Neural cell (in vitro differentiated cells): ENCODE measurements around the gene IL36G. TPM values are rescaled to one million over a fixed set of nuclear protein-coding genes. Genes with fewer than 3 reads are reported as not detected.

ENCODE experiments used
- H2AFZ ChIP-seq: fragments of 200-600, 300-800 bp; sonication (generic), shearing (Covaris generic); 2 replicates; pipeline ENCODE4 v1.6.0; 2014; ENCODE audit warnings: low read depth, mild to moderate bottlenecking, antibody characterized with exemption, low read length, moderate library complexity
- H3F3A ChIP-seq: fragments of 200-600 bp; shearing (Covaris generic); 2 replicates; pipeline ENCODE4 v1.6.1; 2016; ENCODE audit warnings: mild to moderate bottlenecking, moderate library complexity, mixed read lengths, antibody characterized with exemption, low read length; ENCODE audit not compliant: insufficient read depth, poor library complexity, severe bottlenecking
- H3K27ac ChIP-seq: fragments of 200-600, 300-800 bp; sonication (generic), shearing (Covaris generic); 2 replicates; pipeline ENCODE4 v1.5.1; 2014; ENCODE audit warnings: mild to moderate bottlenecking, low read length, moderate library complexity
- H3K27me3 ChIP-seq: fragments of 300-800, 200-600 bp; sonication (generic), shearing (Covaris generic); 2 replicates; pipeline ENCODE4 v1.6.0; 2014; ENCODE audit warnings: mild to moderate bottlenecking, low read depth, low read length, moderate library complexity; ENCODE audit not compliant: insufficient read depth
- H3K36me3 ChIP-seq: fragments of 300-800, 200-600 bp; sonication (generic), shearing (Covaris generic); 2 replicates; pipeline ENCODE4 v1.5.1; 2014; ENCODE audit warnings: mild to moderate bottlenecking, antibody characterized with exemption, low read length, moderate library complexity; ENCODE audit not compliant: insufficient read depth
- H3K4me2 ChIP-seq: fragments of 300-800, 200-600 bp; sonication (generic), shearing (Covaris generic); 2 replicates; pipeline ENCODE4 v1.6.0; 2014; ENCODE audit warnings: mild to moderate bottlenecking, low read length
- H3K4me3 ChIP-seq: fragments of 300-800, 200-600 bp; sonication (generic), shearing (Covaris generic); 2 replicates; pipeline ENCODE4 v1.5.1; 2014; ENCODE audit warnings: mild to moderate bottlenecking, low read length, moderate library complexity
- H3K79me2 ChIP-seq: fragments of 200-600 bp; shearing (Covaris generic); replicated peaks from 2 replicates; pipeline ENCODE4 v1.6.0; 2014; ENCODE audit warnings: mild to moderate bottlenecking, low read length, moderate library complexity; ENCODE audit not compliant: insufficient read depth
- H3K9ac ChIP-seq: fragments of 300-800, 200-600 bp; sonication (generic), shearing (Covaris generic); 2 replicates; pipeline ENCODE4 v1.6.1; 2016; ENCODE audit warnings: mild to moderate bottlenecking, low read length, mixed read lengths
- H3K9me2 ChIP-seq: fragments of 200-600 bp; shearing (Covaris generic); 2 replicates; pipeline ENCODE4 v1.6.1; 2016; ENCODE audit warnings: mild to moderate bottlenecking, low read length, mixed read lengths; ENCODE audit not compliant: insufficient read depth
- H3K9me3 ChIP-seq: fragments of 200-600, 300-800 bp; sonication (generic), shearing (Covaris generic); 2 replicates; pipeline ENCODE4 v1.6.1; 2016; ENCODE audit warnings: mild to moderate bottlenecking, mixed run types, low read length, moderate library complexity, mixed read lengths
- H4K20me1 ChIP-seq: fragments of 200-600 bp; shearing (Covaris generic); 2 replicates; pipeline ENCODE4 v1.6.1; 2016; ENCODE audit warnings: mild to moderate bottlenecking, mixed run types; ENCODE audit not compliant: insufficient read depth
- EP300 ChIP-seq: fragments of 450-650 bp; conservative IDR thresholded peaks from 2 replicates; pipeline ENCODE4 v1.6.1; 2014; ENCODE audit warnings: antibody characterized with exemption, mild to moderate bottlenecking, moderate library complexity; ENCODE audit not compliant: poor library complexity, severe bottlenecking
- EZH2 ChIP-seq: fragments of 200-600, 300-800 bp; shearing (Covaris generic), sonication (generic); IDR thresholded peaks from 2 replicates; pipeline ENCODE4 v1.6.1; 2014; ENCODE audit warnings: antibody characterized with exemption, low read length, borderline replicate concordance, mild to moderate bottlenecking; ENCODE audit not compliant: insufficient read depth, poor library complexity, severe bottlenecking
- MXI1 ChIP-seq: fragments of 450-650 bp; conservative IDR thresholded peaks from 2 replicates; pipeline ENCODE4 v1.6.1; 2014; ENCODE audit warnings: antibody characterized with exemption, mild to moderate bottlenecking; ENCODE audit not compliant: poor library complexity, severe bottlenecking
- POLR2AphosphoS5 ChIP-seq: IDR thresholded peaks from 2 replicates; pipeline ENCODE4 v1.6.1; 2012
- RAD21 ChIP-seq: fragments of 450-650 bp; conservative IDR thresholded peaks from 2 replicates; pipeline ENCODE4 v1.6.1; 2014; ENCODE audit warnings: antibody characterized with exemption, mild to moderate bottlenecking, moderate library complexity
- REST ChIP-seq: IDR thresholded peaks from 2 replicates; pipeline ENCODE4 v1.6.1; 2012; ENCODE audit warnings: borderline replicate concordance
- SMC3 ChIP-seq: fragments of 450-650 bp; conservative IDR thresholded peaks from 2 replicates; pipeline ENCODE4 v1.6.1; 2014; ENCODE audit warnings: antibody characterized with exemption, mild to moderate bottlenecking, moderate library complexity; ENCODE audit not compliant: poor library complexity
- TAF1 ChIP-seq: IDR thresholded peaks from 2 replicates; pipeline ENCODE4 v1.6.1; 2012; ENCODE audit warnings: low read depth
- polyA plus RNA-seq: library from polyadenylated mRNA; depleted of rRNA; stranded (reverse); fragments of >200 nt; gene quantifications from 2 replicates; pipeline ENCODE4 v1.2.3, GENCODE V29; 2014
- TF ChIP-seq, protein P1 (sequence below): fragments of 450-650 bp; IDR thresholded peaks from 2 replicates; pipeline ENCODE4 v1.5.1; 2014; ENCODE audit warnings: antibody characterized with exemption, mild to moderate bottlenecking, moderate library complexity; ENCODE audit not compliant: poor library complexity, severe bottlenecking

Gene IL36G
- polyA plus RNA-seq, 1 donor from 2014 or later, result not detected

- H3K9ac ChIP-seq, result no peak overlapping the region
- H3K9me2 ChIP-seq, result no peaks in the 10 kb centered on the region
- no peaks in the 10 kb centered on the region for H3K36me3 ChIP-seq
- TF ChIP-seq REST (no peak), SMC3 (no peak), MXI1 (no peak), RAD21 (no peak), EP300 (no peak)
- peaks cover 7% of the 10 kb centered on the region for H3K9me3 ChIP-seq
- no peaks in the 10 kb centered on the region for H3F3A ChIP-seq
- H3K27ac ChIP-seq, result no peak overlapping the region
- H4K20me1 ChIP-seq, result no peaks in the 10 kb centered on the region
- H2AFZ ChIP-seq, result no peak overlapping the region
- H3K4me2 ChIP-seq, result no peak overlapping the region
- no peaks in the 10 kb centered on the region for H3K79me2 ChIP-seq
- no peak overlapping the region for H3K4me3 ChIP-seq
- H3K27me3 ChIP-seq, result no peaks in the 10 kb centered on the region
These were observed 24.9 kb downstream of the IL36G start for GRCh38 chr2:113002677-113003076.

- TF ChIP-seq TAF1 (no peak), EP300 (no peak), POLR2AphosphoS5 (no peak), MXI1 (no peak), REST (no peak), SMC3 (no peak), RAD21 (no peak), EZH2 (no peak)
- TF ChIP-seq, protein P1, sequence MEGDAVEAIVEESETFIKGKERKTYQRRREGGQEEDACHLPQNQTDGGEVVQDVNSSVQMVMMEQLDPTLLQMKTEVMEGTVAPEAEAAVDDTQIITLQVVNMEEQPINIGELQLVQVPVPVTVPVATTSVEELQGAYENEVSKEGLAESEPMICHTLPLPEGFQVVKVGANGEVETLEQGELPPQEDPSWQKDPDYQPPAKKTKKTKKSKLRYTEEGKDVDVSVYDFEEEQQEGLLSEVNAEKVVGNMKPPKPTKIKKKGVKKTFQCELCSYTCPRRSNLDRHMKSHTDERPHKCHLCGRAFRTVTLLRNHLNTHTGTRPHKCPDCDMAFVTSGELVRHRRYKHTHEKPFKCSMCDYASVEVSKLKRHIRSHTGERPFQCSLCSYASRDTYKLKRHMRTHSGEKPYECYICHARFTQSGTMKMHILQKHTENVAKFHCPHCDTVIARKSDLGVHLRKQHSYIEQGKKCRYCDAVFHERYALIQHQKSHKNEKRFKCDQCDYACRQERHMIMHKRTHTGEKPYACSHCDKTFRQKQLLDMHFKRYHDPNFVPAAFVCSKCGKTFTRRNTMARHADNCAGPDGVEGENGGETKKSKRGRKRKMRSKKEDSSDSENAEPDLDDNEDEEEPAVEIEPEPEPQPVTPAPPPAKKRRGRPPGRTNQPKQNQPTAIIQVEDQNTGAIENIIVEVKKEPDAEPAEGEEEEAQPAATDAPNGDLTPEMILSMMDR, result no peak
- Histone ChIP-seq H3K4me3 (no peak within 1 kb of the TSS), H4K20me1 (no peaks in the 10 kb centered on the region)
These were observed 27.3 kb downstream of the IL36G start, which contains the start of gene IL36A for GRCh38 chr2:113005030-113005509. TSS of gene IL36A (plus strand) at chr2:113005459. CDS start at chr2:113005872, 413 bp downstream.

More at GRCh38 chr2:113005030-113005509, 27.3 kb downstream of the IL36G start, which contains the start of gene IL36A:
- H3K9ac ChIP-seq, result no peak within 1 kb of the TSS
- H3F3A ChIP-seq, result no peaks in the 10 kb centered on the region
- no peak within 1 kb of the TSS for H3K4me2 ChIP-seq
- H2AFZ ChIP-seq, result no peak within 1 kb of the TSS
- H3K36me3 ChIP-seq, result no peaks in the 10 kb centered on the region
- H3K79me2 ChIP-seq, result no peaks in the 10 kb centered on the region
- H3K9me2 ChIP-seq, result no peaks in the 10 kb centered on the region
- no peak within 1 kb of the TSS for H3K27ac ChIP-seq
- peaks cover 3% of the 10 kb centered on the region for H3K9me3 ChIP-seq
- H3K27me3 ChIP-seq, result no peaks in the 10 kb centered on the region
